Activated CD4-positive, alpha-beta T cell treated with anti-CD3 and anti-CD28 coated beads, Interleukin-10, Interleukin-2, amounts not matched to agents 100 ng/mL and 50 ng/mL, durations not matched to agents 16 hours and 8 hours (primary cell): ENCODE results near the gene HSPA4L.

Experiments used
- DNase-seq: peaks from one replicate; pipeline ENCODE4 v3.0.0-alpha.2; 2020

Gene HSPA4L

GRCh38 chr4:127870688-127871087 is 88.6 kb downstream of the HSPA4L start:
- DNase-seq: no peak

- no peak for DNase-seq
Observed at GRCh38 chr4:127875791-127876190, 93.7 kb downstream of the HSPA4L start.

- DNase-seq: peak; percentile 98
Observed at GRCh38 chr4:127880763-127881562, 98.8 kb downstream of the HSPA4L start, which contains the start of gene PLK4. Gene PLK4 (plus strand): TSS chr4:127880893. CDS start chr4:127881135, 242 bp downstream.

- DNase-seq: no peak
Observed at GRCh38 chr4:127881563-127881864, 99.4 kb downstream of the HSPA4L start.

GRCh38 chr4:127888559-127888958 is 106.4 kb downstream of the HSPA4L start:
- no peak for DNase-seq

- no peak for DNase-seq
Observed at GRCh38 chr4:127889903-127890302, 107.8 kb downstream of the HSPA4L start.
